ENCODE measurements around the gene ME3. TPM values are rescaled to one million over a fixed set of nuclear protein-coding genes. Genes with fewer than 3 reads are reported as not detected.

Gene ME3
- total RNA-seq, 1 experiment from 2014 or later: 0.30 TPM

GRCh38 chr11:86403458-86403857 is 269.0 kb downstream of the ME3 start:
- ChIA-PET RAD21 (ENCODE audit: low non-redundant PET in 1 of 2, low total read pairs in 2 of 2, uncharacterized antibody in 2 of 2, unreplicated experiment in 2 of 2) (no interaction called here), POLR2A (no interaction called here), CTCF (no interaction called here)
- H3K9ac ChIP-seq (ENCODE audit: low read length): no peak overlapping the region
- no peak overlapping the region for H3K27ac ChIP-seq (ENCODE audit: low read depth, low read length)
- no TSS peak for BruUV-seq (replicated peaks)
- no peaks in the 10 kb centered on the region for H3K4me1 ChIP-seq (ENCODE audit: control insufficient read depth in 1 of 2, insufficient read depth in 2 of 2, low read length in 2 of 2)
- H3K36me3 ChIP-seq (ENCODE audit: control insufficient read depth in 1 of 2, insufficient read depth in 2 of 2, low read length in 2 of 2): no peaks in the 10 kb centered on the region
- no peaks in the 10 kb centered on the region for H3K27me3 ChIP-seq (ENCODE audit: insufficient read depth, low read length)
- ATAC-seq: no peak
- TF ChIP-seq SRF (IDR thresholded peaks at IDR 0.05; ENCODE audit: low read depth): no peak
- no peak for TF ChIP-seq CEBPB (IDR thresholded peaks at IDR 0.05; ENCODE audit: low read depth)
- no peak for TF ChIP-seq JUND (IDR thresholded peaks at IDR 0.05)
- no peak for TF ChIP-seq REST (IDR thresholded peaks at IDR 0.05; ENCODE audit: low read depth)
- no peak for TF ChIP-seq ELF1 (IDR thresholded peaks at IDR 0.05; ENCODE audit: borderline replicate concordance, low read depth)
- TF ChIP-seq EZH2phosphoT487 (IDR thresholded peaks at IDR 0.05; ENCODE audit: borderline replicate concordance): no peak
- no peaks in the 10 kb centered on the region for H3K9me2 ChIP-seq (ENCODE audit: insufficient read depth)
- H3K79me2 ChIP-seq (ENCODE audit: insufficient read depth, low read length): no peaks in the 10 kb centered on the region
- no peak overlapping the region for H3K4me2 ChIP-seq (ENCODE audit: low read length)
- H2AFZ ChIP-seq (ENCODE audit: low read depth, low read length, poor library complexity, severe bottlenecking): no peak overlapping the region
- no peaks in the 10 kb centered on the region for H3K9me3 ChIP-seq (ENCODE audit: control insufficient read depth in 1 of 2, insufficient read depth in 1 of 2, low read depth in 1 of 2, low read length in 2 of 2)
- no peaks in the 10 kb centered on the region for H4K20me1 ChIP-seq (ENCODE audit: insufficient read depth)
- intact Hi-C loops (cut with micrococcal nuclease): no loop called here
- H3K4me3 ChIP-seq (replicated peaks in 1 of 2; ENCODE audit: low read depth in 1 of 2, low read length in 2 of 2): no peak overlapping the region
- no peak for DNase-seq (ENCODE audit: low read depth, low spot score)

GRCh38 chr11:86398106-86398505 is 274.3 kb downstream of the ME3 start:
- ATAC-seq: no peak
- no TSS peak for BruUV-seq (replicated peaks)
- CTCF ChIA-PET: no interaction called here
- TF ChIP-seq POLR2AphosphoS5 (IDR thresholded peaks at IDR 0.05; ENCODE audit: low read depth, low read length) (no peak), EZH2 (IDR thresholded peaks at IDR 0.05) (no peak), TCF7L2 (IDR thresholded peaks at IDR 0.05; ENCODE audit: borderline replicate concordance, extremely low read depth, insufficient read depth, insufficient read length) (no peak), REST (IDR thresholded peaks at IDR 0.05; ENCODE audit: low read depth) (no peak), CTCF (IDR thresholded peaks at IDR 0.05 in 2 of 3, conservative IDR thresholded peaks at IDR 0.05 in 1 of 3; ENCODE audit: borderline replicate concordance in 1 of 3, insufficient read depth in 1 of 3, low read depth in 2 of 3, low read length in 2 of 3) (no peak)
- TF ChIP-seq, protein P1, sequence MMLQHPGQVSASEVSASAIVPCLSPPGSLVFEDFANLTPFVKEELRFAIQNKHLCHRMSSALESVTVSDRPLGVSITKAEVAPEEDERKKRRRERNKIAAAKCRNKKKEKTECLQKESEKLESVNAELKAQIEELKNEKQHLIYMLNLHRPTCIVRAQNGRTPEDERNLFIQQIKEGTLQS (IDR thresholded peaks at IDR 0.05): no peak

More at GRCh38 chr11:86398106-86398505, 274.3 kb downstream of the ME3 start:
- Histone ChIP-seq H3K27me3 (ENCODE audit: insufficient read depth, low read length) (no peaks in the 10 kb centered on the region), H3K9me2 (ENCODE audit: insufficient read depth) (no peaks in the 10 kb centered on the region), H3K27ac (ENCODE audit: low read depth, low read length) (no peak overlapping the region), H4K20me1 (ENCODE audit: insufficient read depth) (no peaks in the 10 kb centered on the region), H3K79me2 (ENCODE audit: insufficient read depth, low read length) (no peaks in the 10 kb centered on the region), H3K4me2 (ENCODE audit: low read length) (no peak overlapping the region), H3K4me3 (replicated peaks in 1 of 2; ENCODE audit: low read depth in 1 of 2, low read length in 2 of 2) (no peak overlapping the region), H3K9me3 (ENCODE audit: control insufficient read depth in 1 of 2, insufficient read depth in 1 of 2, low read depth in 1 of 2, low read length in 2 of 2) (no peaks in the 10 kb centered on the region), H2AFZ (ENCODE audit: low read depth, low read length, poor library complexity, severe bottlenecking) (no peak overlapping the region), H3K9ac (ENCODE audit: low read length) (no peak overlapping the region), H3K4me1 (ENCODE audit: control insufficient read depth in 1 of 2, insufficient read depth in 2 of 2, low read length in 2 of 2) (no peaks in the 10 kb centered on the region), H3K36me3 (ENCODE audit: control insufficient read depth in 1 of 2, insufficient read depth in 2 of 2, low read length in 2 of 2) (no peaks in the 10 kb centered on the region)
- POLR2A ChIA-PET: no interaction called here
- DNase-seq (ENCODE audit: low read depth, low spot score): no peak
- intact Hi-C loops (cut with micrococcal nuclease): no loop called here
- RAD21 ChIA-PET (ENCODE audit: low non-redundant PET in 1 of 2, low total read pairs in 2 of 2, uncharacterized antibody in 2 of 2, unreplicated experiment in 2 of 2): no interaction called here

Measured in HCT116 (cell line).